Measurements from ENCODE around the gene SH3BGRL. TPM values are rescaled to one million over a fixed set of nuclear protein-coding genes. Genes with fewer than 3 reads are reported as not detected.

The SH3BGRL gene
- polyA plus RNA-seq, 1 experiment, result 276 TPM

DNA sequence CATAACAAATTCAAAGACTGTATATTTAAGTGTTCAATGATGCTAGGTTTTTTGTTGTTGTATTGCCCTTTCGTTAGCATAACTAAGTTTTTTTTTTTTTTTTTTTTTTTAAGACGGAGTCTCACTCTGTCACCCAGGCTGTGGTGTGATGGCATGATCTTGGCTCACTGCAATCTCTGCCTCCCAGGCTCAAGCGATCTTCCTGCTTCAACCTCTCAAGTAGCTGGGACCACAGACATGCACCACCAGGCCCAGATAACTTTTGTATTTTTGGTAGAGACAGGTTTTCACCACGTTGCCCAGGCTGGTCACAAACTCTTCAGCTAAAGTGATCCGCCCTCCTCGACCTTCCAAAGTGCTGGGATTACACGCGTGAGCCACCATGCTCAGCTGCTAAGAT lies 7.0 kb downstream of the SH3BGRL start:
- no peak for TF ChIP-seq CTCF (IDR thresholded peaks at IDR 0.05; ENCODE audit: low read depth, low read length)
- H3K27ac ChIP-seq (ENCODE audit: low read depth, low read length), result no peak overlapping the region
- POLR2A ChIA-PET, result no interaction called here
- no peak overlapping the region for H3K4me3 ChIP-seq (ENCODE audit: low read depth, low read length)
- H3K27me3 ChIP-seq (ENCODE audit: control insufficient read depth, insufficient read depth, low read length), result no peaks in the 10 kb centered on the region
- CTCF ChIA-PET, result no interaction called here
- no peaks in the 10 kb centered on the region for H3K9me3 ChIP-seq (ENCODE audit: control insufficient read depth, insufficient read depth, low read length)
- DNase-seq (ENCODE audit: low read depth, low spot score), result no peak

DNA sequence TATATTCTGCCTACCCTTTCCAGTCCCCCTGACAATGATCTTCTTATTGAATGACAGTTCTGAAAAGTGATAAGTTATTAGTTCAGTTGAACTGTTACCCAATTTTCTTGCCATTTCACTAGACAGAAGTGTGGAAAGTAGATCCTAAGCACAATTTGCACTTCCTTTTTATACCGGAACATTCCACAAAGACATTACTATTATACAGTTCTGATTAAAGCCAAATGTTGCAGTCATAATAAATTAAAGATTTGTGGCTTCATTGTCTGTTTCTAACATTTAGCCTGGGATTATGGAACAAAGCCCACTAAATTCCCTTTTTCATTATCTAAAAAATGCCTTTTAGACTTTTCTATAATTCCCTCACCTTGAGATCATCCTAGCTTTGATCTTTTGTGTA lies 13.8 kb downstream of the SH3BGRL start:
- Histone ChIP-seq H3K27ac (ENCODE audit: low read depth, low read length) (no peak overlapping the region), H3K9me3 (ENCODE audit: control insufficient read depth, insufficient read depth, low read length) (no peaks in the 10 kb centered on the region), H3K27me3 (ENCODE audit: control insufficient read depth, insufficient read depth, low read length) (no peaks in the 10 kb centered on the region), H3K4me3 (ENCODE audit: low read depth, low read length) (no peak overlapping the region)
- DNase-seq (ENCODE audit: low read depth, low spot score), result no peak
- no peak for TF ChIP-seq CTCF (IDR thresholded peaks at IDR 0.05; ENCODE audit: low read depth, low read length)
- ChIA-PET POLR2A (no interaction called here), CTCF (no interaction called here)

- no peak for TF ChIP-seq CTCF (IDR thresholded peaks at IDR 0.05; ENCODE audit: low read depth, low read length)
- POLR2A ChIA-PET, result no interaction called here
- H3K4me3 ChIP-seq (ENCODE audit: low read depth, low read length), result no peak overlapping the region
- no peak overlapping the region for H3K27ac ChIP-seq (ENCODE audit: low read depth, low read length)
- no peak for DNase-seq (ENCODE audit: low read depth, low spot score)
- no peaks in the 10 kb centered on the region for H3K9me3 ChIP-seq (ENCODE audit: control insufficient read depth, insufficient read depth, low read length)
- no peaks in the 10 kb centered on the region for H3K27me3 ChIP-seq (ENCODE audit: control insufficient read depth, insufficient read depth, low read length)
- CTCF ChIA-PET, result no interaction called here
These were observed 27.3 kb downstream of the SH3BGRL start for GRCh38 chrX:81229229-81229628.

DNA sequence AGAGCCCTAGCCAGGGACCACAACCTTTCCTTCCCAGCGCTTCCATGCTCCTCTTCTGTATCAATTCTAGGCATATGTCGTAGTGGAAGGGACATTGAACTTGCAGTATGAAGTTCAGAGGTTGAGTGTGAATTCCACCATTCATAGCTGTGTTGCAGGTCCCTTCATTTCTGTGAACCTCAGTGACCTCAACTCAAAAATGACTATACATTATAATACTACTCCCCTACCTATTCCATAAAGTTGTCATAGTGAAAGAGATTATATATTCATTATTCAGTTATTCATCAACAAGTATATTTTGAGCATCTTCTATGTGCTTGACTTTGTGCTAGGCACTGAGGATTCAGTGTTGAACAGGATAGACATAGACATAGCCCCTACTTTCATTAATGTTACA lies 28.0 kb downstream of the SH3BGRL start:
- no peaks in the 10 kb centered on the region for H3K9me3 ChIP-seq (ENCODE audit: control insufficient read depth, insufficient read depth, low read length)
- no peaks in the 10 kb centered on the region for H3K27me3 ChIP-seq (ENCODE audit: control insufficient read depth, insufficient read depth, low read length)
- CTCF ChIA-PET, result no interaction called here
- DNase-seq (ENCODE audit: low read depth, low spot score), result no peak
- no peak for TF ChIP-seq CTCF (IDR thresholded peaks at IDR 0.05; ENCODE audit: low read depth, low read length)
- POLR2A ChIA-PET, result no interaction called here
- no peak overlapping the region for H3K4me3 ChIP-seq (ENCODE audit: low read depth, low read length)
- H3K27ac ChIP-seq (ENCODE audit: low read depth, low read length), result no peak overlapping the region

DNA sequence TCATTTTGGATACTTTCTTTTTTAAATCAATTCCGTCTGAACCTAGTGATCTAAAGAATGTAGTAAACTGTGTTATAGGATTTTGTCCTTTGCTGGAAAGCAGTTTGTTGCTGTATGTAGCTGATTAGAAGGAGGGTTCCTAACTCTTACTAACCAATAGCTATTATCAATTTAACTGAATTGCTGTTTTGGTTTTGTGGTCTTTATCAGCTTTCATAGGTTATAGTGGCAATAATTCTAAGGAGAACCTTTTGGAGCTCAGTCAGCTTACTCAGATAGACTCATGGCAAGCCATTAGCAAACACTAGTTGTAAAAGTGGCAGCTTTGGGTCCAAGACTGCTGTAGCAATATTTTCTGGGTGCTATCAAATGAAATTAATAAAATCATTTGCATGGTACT lies 29.6 kb downstream of the SH3BGRL start:
- DNase-seq (ENCODE audit: low read depth, low spot score), result no peak
- no peaks in the 10 kb centered on the region for H3K27me3 ChIP-seq (ENCODE audit: control insufficient read depth, insufficient read depth, low read length)
- ChIA-PET POLR2A (no interaction called here), CTCF (no interaction called here)
- no peak for TF ChIP-seq CTCF (IDR thresholded peaks at IDR 0.05; ENCODE audit: low read depth, low read length)
- H3K9me3 ChIP-seq (ENCODE audit: control insufficient read depth, insufficient read depth, low read length), result no peaks in the 10 kb centered on the region
- no peak overlapping the region for H3K4me3 ChIP-seq (ENCODE audit: low read depth, low read length)
- no peak overlapping the region for H3K27ac ChIP-seq (ENCODE audit: low read depth, low read length)
